ENCODE data around the gene SLC35F6.

The SLC35F6 gene

GRCh38 chr2:26763019-26763418, 1.1 kb upstream of the SLC35F6 start:
- TF ChIP-seq ZFX (IDR thresholded peaks at IDR 0.05; ENCODE audit: borderline replicate concordance) (no peak), CTCF (IDR thresholded peaks at IDR 0.05) (no peak)
- H3K27ac ChIP-seq = no peak overlapping the region

GRCh38 chr2:26764906-26765305, 822 bp downstream of the SLC35F6 start:
- peak overlapping the region; percentile 26; the same call in 1 of the 2 replicates for H3K27ac ChIP-seq
- no peak for TF ChIP-seq ZFX (IDR thresholded peaks at IDR 0.05; ENCODE audit: borderline replicate concordance)
- no peak for TF ChIP-seq CTCF (IDR thresholded peaks at IDR 0.05)

- TF ChIP-seq ZFX (IDR thresholded peaks at IDR 0.05; ENCODE audit: borderline replicate concordance) (no peak), CTCF (IDR thresholded peaks at IDR 0.05) (no peak)
- no peak overlapping the region for H3K27ac ChIP-seq
These were observed 1.6 kb downstream of the SLC35F6 start for GRCh38 chr2:26765475-26766200.

GRCh38 chr2:26767129-26767528, 3.0 kb downstream of the SLC35F6 start:
- no peak overlapping the region for H3K27ac ChIP-seq

GRCh38 chr2:26767894-26768487, 3.9 kb downstream of the SLC35F6 start:
- no peak overlapping the region for H3K27ac ChIP-seq
- TF ChIP-seq ZFX (IDR thresholded peaks at IDR 0.05; ENCODE audit: borderline replicate concordance) = no peak
- no peak for TF ChIP-seq CTCF (IDR thresholded peaks at IDR 0.05)

More at GRCh38 chr2:26767129-26767528, 3.0 kb downstream of the SLC35F6 start:
- TF ChIP-seq CTCF (IDR thresholded peaks at IDR 0.05) = no peak
- no peak for TF ChIP-seq ZFX (IDR thresholded peaks at IDR 0.05; ENCODE audit: borderline replicate concordance)

- H3K27ac ChIP-seq = no peak overlapping the region
- no peak for TF ChIP-seq CTCF (IDR thresholded peaks at IDR 0.05)
- no peak for TF ChIP-seq ZFX (IDR thresholded peaks at IDR 0.05; ENCODE audit: borderline replicate concordance)
These were observed 4.6 kb downstream of the SLC35F6 start for GRCh38 chr2:26768759-26769088.

- no peak overlapping the region for H3K27ac ChIP-seq
- no peak for TF ChIP-seq ZFX (IDR thresholded peaks at IDR 0.05; ENCODE audit: borderline replicate concordance)
- TF ChIP-seq CTCF (IDR thresholded peaks at IDR 0.05) = no peak
These were observed 5.1 kb downstream of the SLC35F6 start for GRCh38 chr2:26769089-26769761.

All from 22Rv1 (cell line).